Measurements from ENCODE around the gene SDK1. TPM values are rescaled to one million over a fixed set of nuclear protein-coding genes. Genes with fewer than 3 reads are reported as not detected.

The SDK1 gene
- total and polyA plus RNA-seq, 2 donors (not counting 3 experiments of a cell fraction or from before 2014, with no cell fraction given), result 1.6 to 3.9 TPM

DNA sequence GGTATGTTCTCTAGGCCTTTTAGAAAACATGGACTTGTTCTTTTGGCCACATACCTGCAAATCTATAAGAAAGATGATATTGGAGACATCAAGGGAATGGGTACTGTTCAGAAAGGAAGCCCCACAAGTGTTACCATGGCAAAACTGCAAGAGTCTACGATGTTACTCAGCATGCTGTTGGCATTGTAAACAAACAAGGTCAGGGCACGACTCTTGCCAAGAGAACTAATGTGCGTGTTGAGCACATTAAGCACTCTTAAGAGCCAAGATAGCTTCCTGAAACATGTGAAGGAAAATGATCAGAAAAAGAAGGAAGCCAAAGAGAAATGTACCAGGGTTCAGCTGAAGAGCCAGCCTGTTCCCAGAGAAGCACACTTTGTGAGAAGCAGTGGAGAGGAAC is 37.1 kb downstream of the SDK1 start:
- BruUV-seq (replicated peaks), result no TSS peak
- no peaks in the 10 kb centered on the region for H3K9me3 ChIP-seq (replicated peaks; ENCODE audit: control insufficient read depth, insufficient read depth, low read length)
- intact Hi-C loops (cut with micrococcal nuclease), result no loop called here
- H2AFZ ChIP-seq (ENCODE audit: low read depth, low read length), result no peak overlapping the region
- dilution Hi-C loops (cut with MboI; ENCODE audit: extremely low pct_ligation_motif_present, low sequenced_read_pairs), result no loop called here
- H3K9ac ChIP-seq (replicated peaks; ENCODE audit: extremely low read depth, insufficient read depth, low read length), result no peak overlapping the region
- no peak overlapping the region for H3K4me3 ChIP-seq (replicated peaks in 1 of 3; ENCODE audit: insufficient read depth in 1 of 3, low read depth in 1 of 3, low read length in 3 of 3)
- no peaks in the 10 kb centered on the region for H3K36me3 ChIP-seq (ENCODE audit: control insufficient read depth in 2 of 2, extremely low read depth in 1 of 2, insufficient read depth in 2 of 2, low read length in 2 of 2)
- FAIRE-seq (no peak), DNase-seq (ENCODE audit: low read depth, low spot score) (no peak)
- no peak overlapping the region for H3K27ac ChIP-seq (ENCODE audit: insufficient read depth, low read depth, low read length)
- H4K20me1 ChIP-seq (replicated peaks; ENCODE audit: control insufficient read depth, extremely low read depth, insufficient read depth, low read length), result no peaks in the 10 kb centered on the region
- H3K79me2 ChIP-seq (ENCODE audit: control insufficient read depth, insufficient read depth, low read length), result no peaks in the 10 kb centered on the region
- no peaks in the 10 kb centered on the region for H3K9me1 ChIP-seq (replicated peaks; ENCODE audit: control insufficient read depth, extremely low read depth, insufficient read depth, low read length)
- H3K4me2 ChIP-seq (ENCODE audit: insufficient read depth, low read length), result no peak overlapping the region
- H3K4me1 ChIP-seq (ENCODE audit: control insufficient read depth, extremely low read depth, insufficient read depth, low read length), result no peaks in the 10 kb centered on the region
- H3K27me3 ChIP-seq (ENCODE audit: control insufficient read depth in 2 of 2, insufficient read depth in 2 of 2, low read length in 2 of 2), result no peaks in the 10 kb centered on the region
- ChIA-PET CTCF (no interaction called here), POLR2A (no interaction called here)
- TF ChIP-seq, protein P1, sequence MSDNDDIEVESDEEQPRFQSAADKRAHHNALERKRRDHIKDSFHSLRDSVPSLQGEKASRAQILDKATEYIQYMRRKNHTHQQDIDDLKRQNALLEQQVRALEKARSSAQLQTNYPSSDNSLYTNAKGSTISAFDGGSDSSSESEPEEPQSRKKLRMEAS (IDR thresholded peaks at IDR 0.05; ENCODE audit: insufficient read depth, insufficient read length), result no peak
- TF ChIP-seq JUN (IDR thresholded peaks at IDR 0.05; ENCODE audit: borderline replicate concordance, insufficient read depth, insufficient read length, low read depth), result no peak
- TF ChIP-seq POLR2AphosphoS5 (IDR thresholded peaks at IDR 0.05; ENCODE audit: insufficient read depth, low read depth, low read length), result no peak
- no peak for TF ChIP-seq FOS (IDR thresholded peaks at IDR 0.05; ENCODE audit: borderline replicate concordance, insufficient read depth, low read length)

DNA sequence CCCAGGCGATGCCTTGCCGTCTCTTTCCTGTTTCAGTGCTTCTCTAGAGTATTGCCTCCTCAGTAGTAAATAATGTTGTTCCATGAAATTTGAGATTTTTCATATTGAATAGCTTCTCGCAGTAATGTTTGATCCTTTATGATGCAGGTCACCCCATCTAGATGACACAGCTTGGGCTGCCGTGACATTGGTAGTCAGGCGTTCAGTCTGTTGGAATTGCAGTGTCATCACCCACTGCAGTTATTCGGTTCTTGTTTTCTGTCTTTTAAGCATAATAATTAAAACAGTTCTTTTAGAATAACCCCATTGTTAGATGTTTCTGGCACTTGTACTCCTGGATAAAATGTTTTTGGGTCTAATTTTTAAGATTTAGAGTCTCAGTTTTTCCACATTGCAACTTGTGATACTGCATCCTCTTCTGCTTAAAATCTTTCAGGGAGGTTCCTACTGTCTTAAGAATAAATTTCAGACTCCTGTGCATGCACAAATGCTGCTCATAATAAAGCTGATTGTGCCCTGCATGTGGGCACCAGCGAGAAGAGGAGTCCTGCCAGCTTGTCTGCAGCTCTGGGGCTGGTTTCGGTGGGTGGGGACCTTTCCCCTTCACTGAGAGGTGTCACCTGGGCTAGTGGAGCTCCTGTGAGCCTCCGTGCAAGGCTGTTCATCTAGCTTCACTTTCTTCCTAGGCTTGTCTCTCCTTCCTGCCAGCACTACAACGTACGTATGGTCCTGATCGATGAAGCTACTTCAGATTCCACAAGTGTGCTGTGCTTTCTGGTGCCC is 44.8 kb downstream of the SDK1 start:
- Histone ChIP-seq H3K4me2 (ENCODE audit: insufficient read depth, low read length) (no peak overlapping the region), H3K27ac (ENCODE audit: insufficient read depth, low read depth, low read length) (no peak overlapping the region), H3K4me3 (replicated peaks in 1 of 3; ENCODE audit: insufficient read depth in 1 of 3, low read depth in 1 of 3, low read length in 3 of 3) (no peak overlapping the region), H3K36me3 (ENCODE audit: control insufficient read depth in 2 of 2, extremely low read depth in 1 of 2, insufficient read depth in 2 of 2, low read length in 2 of 2) (no peaks in the 10 kb centered on the region), H3K9me3 (replicated peaks; ENCODE audit: control insufficient read depth, insufficient read depth, low read length) (no peaks in the 10 kb centered on the region), H3K79me2 (ENCODE audit: control insufficient read depth, insufficient read depth, low read length) (no peaks in the 10 kb centered on the region), H2AFZ (ENCODE audit: low read depth, low read length) (no peak overlapping the region), H3K9ac (replicated peaks; ENCODE audit: extremely low read depth, insufficient read depth, low read length) (no peak overlapping the region), H4K20me1 (replicated peaks; ENCODE audit: control insufficient read depth, extremely low read depth, insufficient read depth, low read length) (no peaks in the 10 kb centered on the region), H3K9me1 (replicated peaks; ENCODE audit: control insufficient read depth, extremely low read depth, insufficient read depth, low read length) (no peaks in the 10 kb centered on the region), H3K4me1 (ENCODE audit: control insufficient read depth, extremely low read depth, insufficient read depth, low read length) (no peaks in the 10 kb centered on the region), H3K27me3 (ENCODE audit: control insufficient read depth in 2 of 2, insufficient read depth in 2 of 2, low read length in 2 of 2) (no peaks in the 10 kb centered on the region)
- intact Hi-C loops (cut with micrococcal nuclease) (no loop called here), dilution Hi-C loops (cut with MboI; ENCODE audit: extremely low pct_ligation_motif_present, low sequenced_read_pairs) (no loop called here)
- POLR2A ChIA-PET, result no interaction called here
- FAIRE-seq (no peak), DNase-seq (ENCODE audit: low read depth, low spot score) (no peak)
- CTCF ChIA-PET, result no interaction called here
- TF ChIP-seq FOS (IDR thresholded peaks at IDR 0.05; ENCODE audit: borderline replicate concordance, insufficient read depth, low read length), result no peak
- TF ChIP-seq, protein P1 (IDR thresholded peaks at IDR 0.05; ENCODE audit: insufficient read depth, insufficient read length), result no peak
- no peak for TF ChIP-seq POLR2AphosphoS5 (IDR thresholded peaks at IDR 0.05; ENCODE audit: insufficient read depth, low read depth, low read length)
- TF ChIP-seq MYC (IDR thresholded peaks at IDR 0.05; ENCODE audit: low read depth, low read length), result no peak
- no peak for TF ChIP-seq GATA2 (IDR thresholded peaks at IDR 0.05; ENCODE audit: insufficient read depth, insufficient read length, low read depth, low read length)
- TF ChIP-seq, protein P2, sequence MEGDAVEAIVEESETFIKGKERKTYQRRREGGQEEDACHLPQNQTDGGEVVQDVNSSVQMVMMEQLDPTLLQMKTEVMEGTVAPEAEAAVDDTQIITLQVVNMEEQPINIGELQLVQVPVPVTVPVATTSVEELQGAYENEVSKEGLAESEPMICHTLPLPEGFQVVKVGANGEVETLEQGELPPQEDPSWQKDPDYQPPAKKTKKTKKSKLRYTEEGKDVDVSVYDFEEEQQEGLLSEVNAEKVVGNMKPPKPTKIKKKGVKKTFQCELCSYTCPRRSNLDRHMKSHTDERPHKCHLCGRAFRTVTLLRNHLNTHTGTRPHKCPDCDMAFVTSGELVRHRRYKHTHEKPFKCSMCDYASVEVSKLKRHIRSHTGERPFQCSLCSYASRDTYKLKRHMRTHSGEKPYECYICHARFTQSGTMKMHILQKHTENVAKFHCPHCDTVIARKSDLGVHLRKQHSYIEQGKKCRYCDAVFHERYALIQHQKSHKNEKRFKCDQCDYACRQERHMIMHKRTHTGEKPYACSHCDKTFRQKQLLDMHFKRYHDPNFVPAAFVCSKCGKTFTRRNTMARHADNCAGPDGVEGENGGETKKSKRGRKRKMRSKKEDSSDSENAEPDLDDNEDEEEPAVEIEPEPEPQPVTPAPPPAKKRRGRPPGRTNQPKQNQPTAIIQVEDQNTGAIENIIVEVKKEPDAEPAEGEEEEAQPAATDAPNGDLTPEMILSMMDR (IDR thresholded peaks at IDR 0.05; ENCODE audit: extremely low read depth in 1 of 2, insufficient read depth in 1 of 2, low read depth in 1 of 2, low read length in 2 of 2), result no peak
- no peak for TF ChIP-seq JUN (IDR thresholded peaks at IDR 0.05; ENCODE audit: borderline replicate concordance, insufficient read depth, insufficient read length, low read depth)
- TF ChIP-seq POLR2A (IDR thresholded peaks at IDR 0.05; ENCODE audit: low read depth, low read length), result no peak
- BruUV-seq (replicated peaks), result no TSS peak

Data from endothelial cell of umbilical vein (primary cell).